Pulmonary artery endothelial cell (primary cell): ENCODE measurements around the gene GALR1. TPM values are rescaled to one million over a fixed set of nuclear protein-coding genes. Genes with fewer than 3 reads are reported as not detected.
"Not testable (repeated sequence)": the region's sequence is repeated elsewhere in the genome, so short reads cannot be mapped to it uniquely, and the experiment has no call there.

Experiments
- DNase-seq: peaks from one replicate; pipeline ENCODE4 v3.0.0-alpha.2; 2011; ENCODE audit warnings: low read depth, low spot score
- total RNA-seq: library from RNA; depleted of rRNA; stranded (reverse); fragments of >200 nt; gene quantifications from 2 replicates; pipeline ENCODE4 v1.2.3, GENCODE V29; 2014

Gene GALR1, protein sequence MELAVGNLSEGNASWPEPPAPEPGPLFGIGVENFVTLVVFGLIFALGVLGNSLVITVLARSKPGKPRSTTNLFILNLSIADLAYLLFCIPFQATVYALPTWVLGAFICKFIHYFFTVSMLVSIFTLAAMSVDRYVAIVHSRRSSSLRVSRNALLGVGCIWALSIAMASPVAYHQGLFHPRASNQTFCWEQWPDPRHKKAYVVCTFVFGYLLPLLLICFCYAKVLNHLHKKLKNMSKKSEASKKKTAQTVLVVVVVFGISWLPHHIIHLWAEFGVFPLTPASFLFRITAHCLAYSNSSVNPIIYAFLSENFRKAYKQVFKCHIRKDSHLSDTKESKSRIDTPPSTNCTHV
- total RNA-seq: not detected in 2 replicates

DNA sequence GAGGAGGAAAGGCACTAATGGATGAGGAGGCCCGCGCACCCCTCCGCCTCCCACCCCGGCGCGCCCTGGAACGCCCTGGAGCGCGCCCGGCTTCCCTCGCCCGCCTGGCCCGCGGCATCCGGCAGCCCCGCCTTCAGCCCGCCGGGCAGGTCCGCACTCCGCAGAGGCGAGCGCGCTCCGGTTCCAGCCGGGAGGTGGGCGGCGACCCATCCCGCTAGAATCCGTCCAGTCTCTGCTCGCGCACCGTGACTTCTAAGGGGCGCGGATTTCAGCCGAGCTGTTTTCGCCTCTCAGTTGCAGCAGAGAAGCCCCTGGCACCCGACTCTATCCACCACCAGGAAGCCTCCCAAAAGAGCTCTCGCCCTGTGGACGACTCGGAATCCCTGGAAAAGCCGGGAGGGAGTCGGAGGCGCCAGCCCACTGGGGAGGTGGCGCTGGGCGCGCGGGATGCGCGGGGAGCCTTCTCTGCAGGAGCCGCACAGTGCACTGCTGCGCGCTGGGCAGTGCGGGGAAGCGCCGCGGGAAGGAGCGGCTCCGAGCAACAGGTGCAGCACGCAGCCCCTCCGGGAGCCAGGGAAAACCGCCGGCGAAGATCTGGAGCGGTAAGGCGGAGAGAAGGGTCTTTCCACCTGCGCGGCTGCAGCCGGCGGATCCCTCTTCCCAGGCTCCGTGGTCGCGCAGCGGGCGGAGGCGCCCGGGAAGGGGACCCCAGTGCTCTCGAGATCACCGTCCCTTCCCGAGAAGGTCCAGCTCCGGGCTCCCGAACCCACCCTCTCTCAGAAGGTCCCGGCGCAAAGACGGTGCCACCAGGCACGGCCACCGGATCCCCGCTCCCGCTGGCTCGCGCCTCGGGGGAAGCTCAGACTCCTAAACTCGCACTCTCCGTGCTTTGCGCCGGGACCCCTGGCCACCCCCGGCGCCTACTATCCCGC lies at the start of gene GALR1:
Gene GALR1 (plus strand): TSS at position 280 of the 932 bp plus-strand sequence. CDS start 701 bp downstream, outside the sequence.
- no peak for DNase-seq

DNA sequence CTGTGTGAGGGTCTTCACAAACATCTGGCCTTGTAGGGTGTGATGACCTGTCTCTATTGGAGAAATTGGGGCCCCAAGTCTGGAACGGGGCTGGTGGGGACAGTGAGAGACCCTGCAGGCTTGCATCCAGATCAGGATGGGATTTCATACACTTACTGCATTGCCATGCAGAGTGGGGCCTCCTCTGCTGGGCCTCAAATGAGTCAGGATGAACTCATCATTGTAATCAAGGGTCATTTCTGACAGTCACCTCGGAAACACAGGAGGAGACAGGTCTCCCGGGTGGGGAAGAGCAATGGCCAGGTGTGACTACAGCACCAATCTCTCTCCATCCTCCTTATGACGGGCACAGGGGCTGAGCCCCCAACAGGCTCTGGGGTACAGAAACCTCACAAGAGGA lies 48.1 kb upstream of the GALR1 start:
- DNase-seq: no peak

DNA sequence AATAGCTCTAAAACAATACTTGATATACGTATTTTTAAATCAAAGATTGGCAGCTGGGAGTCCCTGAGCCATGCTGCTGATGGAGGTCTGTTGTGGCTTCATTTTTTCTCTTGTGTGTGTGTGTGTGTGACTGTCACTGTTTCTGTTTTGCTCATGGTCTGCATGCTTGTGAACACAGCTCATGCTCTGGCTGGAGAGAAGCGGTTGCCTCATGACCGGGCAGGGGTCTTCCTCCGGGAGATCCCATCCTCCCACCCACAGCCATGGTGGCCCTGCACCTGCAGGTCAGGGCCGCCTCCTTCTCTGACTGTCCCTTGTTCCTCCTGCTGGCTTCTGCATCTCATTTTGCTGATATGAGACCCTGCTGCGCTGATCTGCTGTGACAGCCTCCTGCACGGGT lies 47.3 kb upstream of the GALR1 start:
- DNase-seq: no peak

DNA sequence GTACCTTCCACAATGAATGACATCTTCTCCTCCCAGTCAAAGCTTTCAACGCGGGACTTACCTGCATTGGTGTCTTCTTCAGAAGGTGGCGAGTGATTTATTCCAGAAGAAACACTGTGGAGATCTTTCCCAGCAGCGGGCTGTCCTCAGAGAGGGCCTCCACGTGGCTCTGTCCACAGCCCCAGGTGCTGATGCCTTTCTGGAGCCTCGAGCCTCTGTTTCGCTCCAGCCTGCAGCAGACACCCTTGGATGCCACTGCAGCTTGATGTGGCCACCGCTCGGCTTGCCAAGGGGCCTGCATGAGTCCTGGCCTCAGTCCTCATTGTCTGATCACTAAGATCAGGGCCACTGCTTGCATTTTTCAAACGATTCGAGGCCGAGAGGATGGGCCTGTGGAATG lies 46.6 kb upstream of the GALR1 start:
- no peak for DNase-seq

DNA sequence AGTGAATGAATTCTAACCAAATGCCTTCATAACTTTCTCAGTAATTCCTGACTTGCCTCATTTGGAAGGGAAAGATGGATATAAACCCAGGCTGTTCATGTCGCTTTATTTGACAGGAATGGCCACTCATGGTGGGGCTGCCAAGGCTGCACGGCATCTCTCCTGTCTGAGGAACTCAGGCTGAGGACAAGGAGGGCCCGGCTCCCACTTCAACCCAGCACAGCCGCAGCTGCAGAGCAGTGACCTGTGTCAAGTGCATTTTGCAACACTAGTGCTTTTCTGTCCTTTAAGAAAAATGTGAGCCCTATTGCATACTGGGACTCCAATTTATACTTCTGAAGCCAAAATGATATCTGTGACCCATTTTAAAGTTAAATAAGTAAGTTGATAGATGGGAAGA lies 45.8 kb upstream of the GALR1 start:
- DNase-seq: no peak

DNA sequence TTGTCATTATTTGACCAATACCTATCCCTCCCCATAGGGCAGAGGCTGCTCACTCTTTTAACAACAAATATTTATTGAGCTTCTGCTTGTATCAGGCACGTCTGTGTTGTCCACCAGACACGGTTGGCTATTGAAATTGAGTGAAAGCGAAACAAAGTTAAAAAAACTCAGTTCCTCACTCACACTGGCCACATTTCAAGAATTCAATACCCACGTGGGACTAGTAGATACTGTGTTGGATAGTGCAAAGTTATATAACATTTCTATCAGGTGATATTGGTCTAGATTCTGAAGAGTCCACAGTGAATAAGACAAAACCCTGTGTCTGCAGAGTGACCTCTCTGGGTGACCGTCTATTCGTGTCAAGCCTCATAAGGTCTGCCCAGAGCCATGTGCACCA lies 43.9 kb upstream of the GALR1 start:
- no peak for DNase-seq

DNA sequence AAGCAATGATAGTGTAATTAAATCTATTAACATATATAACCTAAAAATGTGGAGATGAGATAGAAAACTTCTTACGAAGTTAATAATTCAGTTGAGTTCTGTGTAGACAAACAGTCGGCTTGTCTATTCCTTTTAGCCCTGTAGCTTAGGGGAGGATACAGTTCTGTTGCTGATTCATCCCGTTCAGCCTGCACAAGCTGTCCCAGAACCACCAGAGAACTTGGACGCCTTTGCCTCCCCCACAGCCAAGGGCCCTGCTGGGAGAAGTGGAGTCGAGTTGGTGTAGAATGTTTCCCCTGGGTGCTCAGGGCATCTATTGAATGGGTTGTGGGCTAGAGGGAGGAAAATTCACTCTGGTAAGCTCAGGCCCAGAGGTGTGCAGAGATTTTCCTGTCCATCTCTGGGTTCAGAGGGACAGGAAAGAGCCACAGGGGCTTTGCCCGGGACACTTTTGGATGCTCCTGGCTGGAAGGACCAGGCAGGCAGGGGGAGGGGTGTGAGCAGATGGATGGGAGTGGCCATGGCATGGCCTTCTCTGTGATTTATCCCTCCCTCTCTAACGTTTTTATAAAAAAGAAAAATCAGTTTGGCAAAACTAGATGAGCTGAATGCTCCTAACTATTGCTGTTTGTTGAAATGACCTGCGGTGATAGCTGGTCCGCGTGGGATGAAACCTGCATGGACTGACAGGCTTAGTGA lies 42.8 kb upstream of the GALR1 start:
- no peak for DNase-seq

DNA sequence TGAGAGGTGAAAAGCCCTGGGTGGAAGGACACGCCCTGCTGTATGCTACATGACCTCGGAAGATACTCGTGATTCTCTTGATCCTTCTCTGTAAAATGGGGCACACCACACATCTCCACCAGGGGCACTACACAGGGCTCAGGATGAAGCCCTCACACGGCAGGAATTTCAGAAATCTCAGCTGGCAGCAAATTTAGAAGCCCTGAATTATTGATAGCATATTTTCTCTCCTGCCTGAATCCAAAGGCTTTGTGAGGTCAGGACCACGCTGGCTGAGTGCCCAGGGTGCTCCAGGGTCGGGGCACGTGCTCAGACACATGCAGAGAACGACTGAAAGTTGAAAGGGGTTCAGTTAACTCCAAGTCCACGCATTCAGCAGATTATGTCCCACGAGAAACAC lies 42.1 kb upstream of the GALR1 start:
- no peak for DNase-seq

DNA sequence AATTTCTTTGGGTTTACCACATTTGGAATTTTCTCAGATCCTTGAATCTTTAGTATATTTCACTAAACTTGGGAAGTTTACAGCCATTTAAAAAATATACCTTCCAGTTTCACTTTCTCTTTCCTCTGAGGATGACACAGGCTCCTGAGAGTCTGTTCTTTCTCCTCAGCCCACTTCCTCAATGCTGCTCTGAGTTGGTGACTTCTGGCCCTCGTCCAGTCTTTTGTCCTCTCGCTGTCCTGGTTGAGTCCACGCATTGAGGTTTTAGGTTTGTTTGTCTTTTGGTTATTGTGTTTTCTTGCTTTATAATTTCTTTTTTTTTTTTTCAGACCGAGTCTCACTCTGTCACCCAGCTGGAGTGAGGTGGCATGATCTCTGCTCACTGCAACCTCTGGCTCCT lies 40.7 kb upstream of the GALR1 start:
- no peak for DNase-seq

DNA sequence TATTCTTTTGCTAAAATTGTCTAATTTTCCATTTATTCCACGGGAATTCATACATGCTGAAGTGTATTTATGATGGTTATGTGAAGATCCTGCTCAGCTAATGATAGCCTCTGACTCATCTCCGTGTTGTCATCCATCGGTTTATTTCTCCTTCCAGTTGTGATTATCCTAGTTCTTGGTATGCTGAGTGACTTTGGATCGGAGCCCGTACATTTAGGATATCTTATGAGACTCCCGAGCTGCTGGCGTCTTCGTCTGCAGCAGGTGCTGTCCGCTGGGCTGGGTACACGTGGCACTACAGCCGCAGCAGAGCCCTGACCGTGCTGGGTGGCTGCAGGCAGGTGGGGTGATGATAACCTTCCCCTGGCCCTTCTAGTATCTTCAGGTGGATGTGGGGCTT lies 40.1 kb upstream of the GALR1 start:
- DNase-seq: no peak

DNA sequence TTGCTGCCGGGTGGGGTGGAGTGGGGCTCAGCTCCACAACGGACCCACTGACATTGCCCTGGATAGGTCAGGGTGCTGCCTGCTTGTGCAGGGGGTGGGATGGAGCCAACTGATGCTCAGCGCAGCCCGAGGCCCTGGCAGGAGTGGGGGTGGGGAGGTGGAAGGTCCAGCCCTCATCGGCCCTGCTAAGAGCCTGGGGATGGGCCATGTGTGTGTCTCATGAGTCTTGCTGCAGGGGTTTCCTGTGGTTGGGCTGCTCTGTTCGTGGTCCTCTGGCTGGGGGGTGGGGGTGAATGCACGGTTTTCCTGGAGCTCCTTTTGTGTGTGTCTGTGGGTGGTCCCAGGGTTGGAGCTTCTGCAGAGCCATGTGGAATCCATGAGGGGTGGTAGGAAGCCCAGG lies 39.4 kb upstream of the GALR1 start:
- DNase-seq: no peak

DNA sequence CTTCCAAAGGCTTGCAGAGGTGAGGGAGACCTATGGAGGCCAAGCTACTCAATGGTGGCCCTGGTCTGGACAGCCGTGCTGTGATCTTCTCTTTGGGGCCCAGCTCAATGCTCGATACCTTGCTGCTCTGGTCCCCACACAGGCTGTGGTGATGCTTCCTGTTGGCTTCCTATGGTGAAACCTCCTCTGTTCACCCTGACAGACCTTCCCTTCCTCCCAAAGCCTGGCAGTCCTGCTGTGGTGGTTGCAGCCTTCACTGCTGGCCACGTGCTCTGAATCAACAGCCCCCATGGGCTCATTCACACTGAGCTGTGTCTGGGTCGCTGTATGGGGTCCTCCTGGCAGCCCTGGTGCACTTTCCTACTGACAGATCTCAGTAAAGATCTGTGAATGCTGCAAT lies 31.0 kb upstream of the GALR1 start:
- no peak for DNase-seq

DNA sequence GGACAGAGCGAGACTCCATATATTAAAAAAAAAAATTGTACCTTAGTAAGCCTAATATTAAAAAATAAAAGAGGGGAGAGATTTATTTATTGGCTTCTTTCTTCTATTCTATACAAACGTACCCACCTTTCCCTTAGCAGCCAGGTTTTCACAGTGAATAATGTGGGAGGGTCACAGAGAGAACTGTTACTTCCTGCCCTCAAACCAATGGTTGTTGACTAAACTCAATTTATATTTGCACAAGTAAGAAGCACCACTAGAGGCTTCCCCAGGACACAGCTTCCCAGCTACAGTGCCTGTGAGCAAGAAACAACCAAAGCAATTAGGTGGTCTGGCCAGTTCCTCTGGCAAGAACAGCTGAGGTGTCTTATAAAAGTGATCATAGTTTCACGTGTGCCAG lies 28.9 kb upstream of the GALR1 start:
- no peak for DNase-seq

DNA sequence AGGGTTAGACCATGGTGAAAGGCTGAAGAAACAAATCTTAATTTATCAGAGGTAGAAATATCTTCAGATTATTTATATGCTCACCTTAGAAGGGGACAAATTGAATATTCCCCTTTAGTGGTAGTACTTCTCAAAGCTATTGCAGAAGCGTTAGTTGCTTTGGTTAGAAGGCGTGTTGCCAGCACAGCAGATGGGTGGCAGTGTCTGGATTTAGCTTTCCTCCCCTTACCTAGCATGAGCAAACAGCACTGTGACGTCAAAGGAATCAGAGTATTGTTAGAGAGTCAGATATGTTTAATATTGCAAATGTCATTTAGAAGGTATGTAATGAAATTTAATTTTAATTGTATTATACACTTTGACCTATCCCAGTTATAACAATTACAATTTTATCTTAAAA lies 27.2 kb upstream of the GALR1 start:
- no peak for DNase-seq

DNA sequence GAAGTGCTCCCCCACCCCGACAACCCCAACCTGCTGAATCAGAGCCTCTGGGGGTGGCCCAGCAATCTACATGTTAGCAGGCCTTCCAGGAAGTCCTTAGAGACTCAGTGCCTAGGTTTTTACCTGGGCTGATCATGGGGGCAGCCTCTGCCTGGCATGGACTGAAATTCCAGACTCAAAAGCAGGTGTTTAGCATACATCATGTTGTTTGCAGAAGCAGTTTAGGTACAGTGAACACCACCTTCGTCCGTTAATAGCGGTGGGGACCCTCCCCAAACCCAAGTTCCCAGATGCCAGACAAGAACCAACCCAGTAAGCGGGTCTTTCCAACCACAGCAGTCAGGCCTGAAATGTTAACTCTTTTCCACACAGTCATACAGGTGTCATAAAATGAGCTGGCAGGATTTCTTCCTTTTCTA lies 26.4 kb upstream of the GALR1 start:
- no peak for DNase-seq

DNA sequence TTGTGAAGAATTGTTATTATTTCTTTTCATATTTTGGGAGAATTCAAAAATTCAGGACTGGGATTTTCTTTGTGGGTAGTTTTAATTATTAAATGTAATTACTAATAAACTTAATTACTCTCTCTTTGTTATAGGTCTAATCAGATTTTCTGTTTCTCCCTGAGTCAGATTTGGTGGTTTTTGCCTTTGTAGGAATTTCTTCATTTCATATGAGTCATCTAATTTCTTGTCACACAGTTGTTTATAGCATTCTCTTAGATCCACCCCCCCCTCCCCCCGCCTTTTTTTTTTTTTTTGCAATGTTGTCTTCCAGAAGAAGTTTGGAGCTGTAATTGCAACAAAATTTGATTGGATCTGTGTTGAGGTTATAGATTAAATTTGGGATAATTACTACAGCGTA lies 26.0 kb upstream of the GALR1 start:
- no peak for DNase-seq

DNA sequence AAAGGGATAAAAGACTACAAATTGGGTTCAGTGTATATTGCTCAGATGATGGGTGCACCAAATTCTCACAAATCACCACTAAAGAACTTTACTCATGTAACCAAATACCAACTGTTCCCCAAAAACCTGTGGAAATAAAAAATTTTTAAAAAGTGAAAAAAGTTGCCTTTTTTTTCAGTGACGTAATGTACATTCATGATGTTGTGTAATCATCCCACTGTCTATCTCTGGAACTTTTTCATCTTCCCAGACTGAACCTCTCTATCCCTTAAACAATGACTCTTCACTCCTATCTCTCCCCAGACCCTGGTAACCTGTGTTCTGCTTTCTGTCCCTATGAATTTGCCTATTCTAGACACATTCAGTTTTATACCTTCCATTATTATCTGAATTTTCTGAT lies 19.0 kb upstream of the GALR1 start:
- DNase-seq: no peak

DNA sequence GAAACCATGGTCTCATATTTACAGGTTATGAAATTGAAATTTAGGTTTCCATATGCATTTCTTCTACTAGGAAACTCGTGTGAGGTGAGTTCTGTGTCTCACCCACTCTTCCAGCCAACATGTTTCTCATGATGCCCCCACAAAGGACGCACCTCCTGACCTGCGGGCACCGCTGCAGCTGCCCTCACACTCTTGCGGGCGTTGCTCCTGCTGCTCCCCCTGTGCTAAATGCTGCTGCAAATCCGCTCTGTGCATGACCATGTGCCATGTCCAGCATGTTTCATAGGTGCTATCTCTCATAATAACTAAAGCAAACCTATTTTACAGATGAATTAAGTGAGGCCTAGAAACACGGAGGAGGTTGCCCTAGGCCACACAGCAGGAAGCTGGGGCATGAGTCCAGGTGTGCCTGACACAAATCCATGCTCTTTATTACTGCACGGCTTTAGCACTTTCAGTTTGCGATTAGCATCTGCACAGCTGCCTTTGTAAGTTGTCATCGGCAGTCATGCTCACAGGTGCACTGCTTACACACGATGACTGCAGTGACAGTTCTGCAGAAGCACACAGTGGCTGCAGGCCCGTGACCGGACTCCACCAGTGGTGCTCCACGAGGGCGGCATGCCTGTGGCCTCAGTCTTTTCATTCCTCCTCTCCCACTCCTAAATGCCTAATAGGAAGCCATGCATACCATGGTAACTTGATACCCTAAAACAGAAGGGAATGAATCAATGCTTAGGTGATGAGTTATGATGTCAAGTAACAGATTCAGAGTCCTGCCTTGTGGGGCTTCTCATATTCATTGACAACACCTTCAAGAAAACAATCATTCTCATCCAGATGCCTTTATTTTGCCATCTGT lies 14.9 kb upstream of the GALR1 start:
- no peak for DNase-seq

DNA sequence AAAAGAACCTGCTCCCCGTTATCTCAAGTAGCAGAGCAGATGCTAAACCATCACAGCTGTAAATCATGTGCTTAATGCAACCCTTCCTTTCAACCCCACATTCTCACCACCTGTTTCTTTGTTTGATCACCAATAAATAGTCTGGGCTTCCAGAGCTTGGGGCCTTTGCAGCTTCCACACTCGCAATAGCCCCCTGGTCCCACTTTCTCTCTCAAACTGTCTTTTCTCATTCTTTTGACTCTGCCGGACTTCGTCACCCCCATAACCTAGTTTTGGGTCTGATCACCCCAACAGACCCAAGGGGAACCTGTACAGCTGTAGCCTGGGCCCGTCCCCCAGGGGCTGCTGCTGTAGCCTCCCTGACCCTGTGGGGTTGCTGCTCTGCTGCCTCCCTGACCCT lies 10.4 kb upstream of the GALR1 start:
- DNase-seq: not testable (repeated sequence)

DNA sequence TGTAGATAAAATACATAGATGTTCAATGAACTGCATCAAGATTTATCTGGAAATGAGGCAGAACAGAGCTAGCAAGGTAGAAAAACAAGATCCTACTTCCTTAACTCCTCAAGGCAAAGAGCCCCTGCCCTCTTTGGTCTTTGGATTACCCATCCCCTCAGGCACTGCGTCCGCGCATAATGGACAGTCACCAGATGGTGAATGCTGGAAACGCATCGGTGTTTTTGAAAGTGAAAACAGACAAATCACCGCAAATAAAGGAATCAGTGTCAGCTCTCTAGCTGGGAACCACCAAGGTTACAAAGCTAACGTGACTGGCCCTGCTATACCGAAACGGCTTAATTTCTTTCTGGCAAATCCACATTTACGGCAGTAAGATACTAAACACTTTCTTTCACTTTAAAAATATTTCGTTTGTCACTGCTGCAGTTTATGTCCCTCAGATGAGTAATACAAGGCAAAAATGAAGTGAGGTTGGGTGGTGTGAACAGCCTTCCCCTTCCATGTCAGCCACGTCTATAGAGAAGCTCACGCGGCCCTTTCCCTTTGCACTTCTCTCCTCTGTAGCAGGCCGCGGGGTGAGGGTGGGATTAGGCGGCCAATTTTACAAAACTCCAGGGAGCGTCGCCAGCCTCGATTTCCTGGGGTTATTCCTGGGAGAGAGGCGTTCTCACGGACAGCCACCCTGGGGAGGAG lies 627 bp upstream of the GALR1 start:
- no peak for DNase-seq
